Small intestine (tissue), 4 donors: ENCODE data around the gene FCRL6. TPM values are rescaled to one million over a fixed set of nuclear protein-coding genes. Genes with fewer than 3 reads are reported as not detected.

Experiments used
- polyA plus RNA-seq, 4 donors: library from polyadenylated mRNA; stranded (reverse) in 3 of 4; unstranded in 1 of 4; fragments of 200-250 nt in 3 of 4; fragments of 120-200 nt in 1 of 4; gene quantifications; one replicate each; pipeline versions ENCODE4 v1.2.1 to v1.2.3, GENCODE V29; 2013
- donor health status: healthy with polysubstance abuse.
- donor health status: Bipolar disorder and iron deficiency.
- donor health status: healthy.

The FCRL6 gene
- polyA plus RNA-seq, 4 donors = 0.32 to 0.81 (median 0.40) TPM; not detected in 1

Other genes starting within 250 kb of the FCRL6 start
- under 1 TPM in 1 of 4 donors, not detected in 3; 0.07 TPM for gene APCS, start 214.5 kb upstream of the FCRL6 start, polyA plus RNA-seq
- gene CRP, start 87.8 kb upstream of the FCRL6 start, polyA plus RNA-seq = under 1 TPM in 1 of 4 donors, not detected in 3; 0.21 TPM
- 100 to 1,000 TPM in 1 of 4 donors, 10 to 100 TPM in 3; 39.2 to 128 (median 85.4) TPM for gene DUSP23, start 21.4 kb upstream of the FCRL6 start, polyA plus RNA-seq
- 1 to 10 TPM in 3 of 4 donors, under 1 TPM in 1; 0.89 to 4.6 (median 4.2) TPM for gene SLAMF8, start 24.5 kb downstream of the FCRL6 start, polyA plus RNA-seq
- gene VSIG8, start 60.3 kb downstream of the FCRL6 start, polyA plus RNA-seq = under 1 TPM in 2 of 4 donors, not detected in 2; 0.09 to 0.19 TPM
- gene CFAP45, start 97.8 kb downstream of the FCRL6 start, polyA plus RNA-seq = 1 to 10 TPM in 1 of 4 donors, under 1 TPM in 2, not detected in 1; 0.35 to 1.1 (median 0.36) TPM
- gene TAGLN2, start 123.1 kb downstream of the FCRL6 start, polyA plus RNA-seq = 100 to 1,000 TPM; 244 to 472 (median 400) TPM
- gene IGSF9, start 143.3 kb downstream of the FCRL6 start, polyA plus RNA-seq = 10 to 100 TPM in 3 of 4 donors, 1 to 10 TPM in 1; 3.1 to 84.2 (median 26.4) TPM
- under 1 TPM in 1 of 4 donors, not detected in 3; 0.12 TPM for gene SLAMF9, start 151.9 kb downstream of the FCRL6 start, polyA plus RNA-seq
- 10 to 100 TPM in 1 of 4 donors, 1 to 10 TPM in 3; 1.1 to 16.2 (median 2.7) TPM for gene PIGM, start 229.6 kb downstream of the FCRL6 start, polyA plus RNA-seq